Lung (tissue), 12 donors: ENCODE results near the gene PHF19. TPM values are rescaled to one million over a fixed set of nuclear protein-coding genes. Genes with fewer than 3 reads are reported as not detected.
A peak's percentile ranks its signal among the peaks of the same experiment; 100 is the strongest.

Source experiments
- ATAC-seq: fragments of 200-7000 bp; cut with Tn5 transposase; one replicate; pipeline ENCODE4 v1.9.1; 2020; ENCODE audit warnings: moderate number of reproducible peaks; ENCODE audit not compliant: insufficient read depth, low FRiP score
- DNase-seq, 3 donors: peaks; one replicate each; pipeline ENCODE4 v3.0.0-alpha.2; 2013 to 2017
- H3K27ac ChIP-seq, 2 donors: one replicate each; pipeline ENCODE4 v1.5.1; 2013; ENCODE audit warnings: mild to moderate bottlenecking in 2 of 2, moderate library complexity in 2 of 2, control low read depth in 1 of 2, inconsistent platforms in 1 of 2, low read depth in 1 of 2, low read length in 1 of 2
- H3K27me3 ChIP-seq, 3 donors: one replicate each; pipeline ENCODE4 v1.5.1; 2013; ENCODE audit warnings: low read length in 2 of 3; ENCODE audit not compliant: control insufficient read depth in 3 of 3, insufficient read depth in 3 of 3
- H3K36me3 ChIP-seq, 4 donors: one replicate each; pipeline ENCODE4 v1.5.1; 2013; ENCODE audit warnings: low read length in 4 of 4, mild to moderate bottlenecking in 1 of 4, moderate library complexity in 1 of 4; ENCODE audit not compliant: control insufficient read depth in 4 of 4, insufficient read depth in 4 of 4
- H3K4me1 ChIP-seq, 5 donors: one replicate each; pipeline ENCODE4 v1.5.1; 2013; ENCODE audit warnings: low read length in 5 of 5, mild to moderate bottlenecking in 2 of 5, moderate library complexity in 1 of 5; ENCODE audit not compliant: control insufficient read depth in 5 of 5, insufficient read depth in 5 of 5
- H3K4me3 ChIP-seq: one replicate; pipeline ENCODE4 v1.5.1; 2013; ENCODE audit warnings: mild to moderate bottlenecking, control low read depth, moderate library complexity
- H3K9ac ChIP-seq, 2 donors: one replicate each; pipeline ENCODE4 v1.5.1; 2013; ENCODE audit warnings: low read length in 2 of 2, control low read depth in 1 of 2; ENCODE audit not compliant: insufficient read depth in 1 of 2
- H3K9me3 ChIP-seq, 4 donors: one replicate each; pipeline ENCODE4 v1.5.1; 2013; ENCODE audit warnings: low read length in 3 of 4, mild to moderate bottlenecking in 1 of 4, moderate library complexity in 1 of 4; ENCODE audit not compliant: control insufficient read depth in 4 of 4, insufficient read depth in 3 of 4
- CTCF ChIP-seq: IDR thresholded peaks from 2 replicates; pipeline ENCODE4 v1.5.1; 2012; ENCODE audit warnings: mild to moderate bottlenecking; ENCODE audit errors: control extremely low read depth, extremely low read depth
- WGBS, 2 donors: extraction: QIAGEN DNeasy Blood & Tissue Kit; methylation state at CpG; one replicate each; pipeline ENCODE4 v1.1.7; 2013; 5-methylcytosine and 5-hydroxymethylcytosine counted together
- polyA plus RNA-seq, 2 donors: library from polyadenylated mRNA; stranded (reverse); fragments of 200-250 nt; gene quantifications; one replicate each; pipeline ENCODE4 v1.2.1, GENCODE V29; 2013
- total RNA-seq, 2 donors: library from RNA; depleted of rRNA in 1 of 2; stranded (reverse); fragments of >200 nt in 1 of 2; gene quantifications; one replicate each; pipeline ENCODE4 v1.2.1, GENCODE V29; 2014 to 2021
- donor health status: control.
- donor health status: control.
- donor health status: Bipolar disorder and iron deficiency.
- donor health status: healthy.
- donor health status: DM: yes; HTN: yes; CAD: no.

Gene PHF19
- total and polyA plus RNA-seq, 4 donors: 20.3 to 25.1 (median 21.7) TPM

- Histone ChIP-seq H3K9me3 (no peaks in the 10 kb centered on the region), H3K4me3 (no peak overlapping the region), H3K36me3 (peaks cover 0 to 8% (median 5%) of the 10 kb centered on the region in 4 donors), H3K9ac (no peak overlapping the region), H3K27ac (peak overlapping the region in 1 of 2 donors; percentile 81), H3K27me3 (no peaks in the 10 kb centered on the region), H3K4me1 (peaks cover 0 to 24% (median 4%) of the 10 kb centered on the region in 5 donors)
- TF ChIP-seq CTCF: no peak
- 82 to 84% methylated on average over 4 of the region's 4 CpGs for WGBS, 2 donors
- DNase-seq: no peak
- ATAC-seq: no peak
Measured at GRCh38 chr9:120875195-120875565, 1.8 kb downstream of the PHF19 start.

GRCh38 chr9:120874226-120875194, 2.5 kb downstream of the PHF19 start:
- H3K9ac ChIP-seq: no peak overlapping the region
- TF ChIP-seq CTCF: no peak
- peaks cover 0 to 30% (median 5%) of the 10 kb centered on the region in 5 donors for H3K4me1 ChIP-seq
- H3K27ac ChIP-seq: no peak overlapping the region
- ATAC-seq: no peak
- WGBS, 2 donors: 94 to 95% methylated on average over 10 of the region's 10 CpGs
- peaks cover 0 to 8% (median 5%) of the 10 kb centered on the region in 4 donors for H3K36me3 ChIP-seq
- H3K4me3 ChIP-seq: no peak overlapping the region
- DNase-seq: no peak
- H3K27me3 ChIP-seq: no peaks in the 10 kb centered on the region
- no peaks in the 10 kb centered on the region for H3K9me3 ChIP-seq

GRCh38 chr9:120873512-120873911, 3.5 kb downstream of the PHF19 start:
- DNase-seq: no peak
- 82 to 87% methylated on average over 4 of the region's 4 CpGs for WGBS, 2 donors
- TF ChIP-seq CTCF: no peak
- H3K27me3 ChIP-seq: no peaks in the 10 kb centered on the region
- H3K36me3 ChIP-seq: peaks cover 0 to 8% (median 5%) of the 10 kb centered on the region in 4 donors
- no peak for ATAC-seq
- H3K4me3 ChIP-seq: no peak overlapping the region
- no peaks in the 10 kb centered on the region for H3K9me3 ChIP-seq
- H3K4me1 ChIP-seq: peaks cover 0 to 35% (median 9%) of the 10 kb centered on the region in 5 donors
- no peak overlapping the region for H3K9ac ChIP-seq
- no peak overlapping the region for H3K27ac ChIP-seq
